ENCODE measurements around the gene ITM2A.

- no peak for TF ChIP-seq CTCF (IDR thresholded peaks at IDR 0.05)
- TF ChIP-seq POLR2A (IDR thresholded peaks at IDR 0.05) = no peak
Measured at GRCh38 chrX:79408623-79409322, 41.6 kb upstream of the ITM2A start.
